Spleen (tissue), 7 donors: ENCODE results near the gene IQGAP2.

Experiments used
- CTCF ChIP-seq, 11 experiments: fragments of 200-600 bp in 7 of 11; fragments of 450-650 bp in 4 of 11; sonication (generic) in 4 of 11; IDR thresholded peaks in 8 of 11; conservative IDR thresholded peaks in 3 of 11; 1 replicate in 7 of 11; 2 replicates in 4 of 11; pipeline versions ENCODE4 v1.4.0 to v1.8.0; 2016 to 2021; ENCODE audit warnings: antibody characterized with exemption in 11 of 11, inconsistent platforms in 4 of 11, mild to moderate bottlenecking in 1 of 11
- POLR2A ChIP-seq, 3 donors: fragments of 450-650 bp; IDR thresholded peaks; one replicate each; pipeline ENCODE4 v1.5.1; 2017; ENCODE audit warnings: antibody characterized with exemption in 3 of 3, mild to moderate bottlenecking in 1 of 3
- POLR2AphosphoS5 ChIP-seq, 3 donors: sonication (generic); formaldehyde crosslinking; IDR thresholded peaks; one replicate each; pipeline ENCODE4 v1.5.1; 2017; ENCODE audit warnings: antibody characterized with exemption in 3 of 3
- donor health status: DM: no; HTN: no; CAD: no; lungs with moderate emphysema.
- donor health status: DM: no; HTN: no; CAD: no.
- donor health status: DM: no; HTN: no; CAD: no.

- TF ChIP-seq POLR2AphosphoS5 (IDR thresholded peaks at IDR 0.05) (no peak), CTCF (IDR thresholded peaks at IDR 0.05 in 8 of 11, conservative IDR thresholded peaks at IDR 0.05 in 3 of 11) (no peak), POLR2A (IDR thresholded peaks at IDR 0.05) (no peak)
These were observed 14.8 kb upstream of the IQGAP2 start for GRCh38 chr5:76388236-76388635.
